GM19455 (cell line): ENCODE measurements around the gene CLRN3.

ENCODE experiments used
- ATAC-seq: cut with Tn5 transposase; IDR thresholded peaks from one replicate; pipeline ENCODE4 v1.9.1; 2021; ENCODE audit not compliant: unreplicated experiment

Gene CLRN3

DNA sequence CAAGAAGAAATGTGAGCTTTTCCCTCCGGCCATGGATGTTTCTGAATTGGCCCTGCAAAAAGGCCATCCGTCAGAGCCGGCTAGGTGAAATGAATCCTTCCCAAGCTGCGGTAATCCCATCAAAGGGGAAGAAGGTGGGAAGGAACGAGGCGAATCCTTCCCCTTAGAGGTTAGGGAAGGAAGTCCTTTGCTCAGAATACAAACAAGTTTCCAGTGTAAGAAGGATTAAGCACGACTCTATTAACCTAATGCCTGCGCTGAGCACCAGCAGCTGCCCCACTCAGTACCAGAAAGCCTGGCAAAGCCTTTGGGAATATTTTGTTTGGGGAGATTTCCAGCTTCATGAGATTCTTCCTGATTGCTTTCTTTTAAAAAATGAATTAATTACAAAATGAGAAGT is 42.8 kb downstream of the CLRN3 start:
- no peak for ATAC-seq

DNA sequence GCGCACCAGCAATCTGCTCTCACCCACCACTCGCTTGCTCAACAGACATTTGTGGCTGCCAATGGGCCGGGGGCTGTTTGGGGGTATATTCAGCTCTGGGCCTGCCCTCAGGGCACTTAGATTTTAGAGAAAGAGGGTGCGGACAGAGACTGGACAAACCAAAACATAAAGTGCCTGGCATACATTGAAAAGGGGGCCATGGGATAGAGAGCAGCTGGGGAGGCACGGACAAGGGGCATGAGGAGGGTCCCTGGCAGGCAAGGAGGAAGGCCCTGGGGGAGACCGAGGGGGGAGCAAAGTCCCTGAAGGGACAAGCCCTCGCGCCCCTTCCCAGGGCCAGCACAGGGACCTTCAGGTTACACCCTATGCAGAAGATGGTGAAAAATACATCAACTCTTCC is 43.5 kb downstream of the CLRN3 start:
- ATAC-seq: no peak

DNA sequence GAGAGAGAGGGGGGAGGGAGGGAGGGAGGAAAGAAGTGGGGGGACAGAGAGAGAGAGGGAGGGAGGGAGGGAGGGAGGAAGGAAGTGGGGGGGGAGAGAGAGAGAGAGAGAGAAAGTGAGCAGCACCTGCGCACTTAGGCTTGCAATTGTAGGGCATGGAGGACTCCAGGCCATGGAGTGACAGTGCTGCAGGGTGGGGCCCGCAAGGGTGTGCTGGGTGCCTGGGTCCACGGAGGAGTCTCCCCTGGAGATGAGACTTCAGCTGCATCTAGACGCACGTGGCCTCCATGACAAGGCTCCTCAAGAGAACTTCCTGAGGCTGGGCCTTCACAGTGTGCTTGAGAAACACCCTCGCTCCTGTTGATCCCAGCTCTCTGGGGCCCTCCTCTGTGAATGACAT is 44.5 kb downstream of the CLRN3 start:
- no peak for ATAC-seq

DNA sequence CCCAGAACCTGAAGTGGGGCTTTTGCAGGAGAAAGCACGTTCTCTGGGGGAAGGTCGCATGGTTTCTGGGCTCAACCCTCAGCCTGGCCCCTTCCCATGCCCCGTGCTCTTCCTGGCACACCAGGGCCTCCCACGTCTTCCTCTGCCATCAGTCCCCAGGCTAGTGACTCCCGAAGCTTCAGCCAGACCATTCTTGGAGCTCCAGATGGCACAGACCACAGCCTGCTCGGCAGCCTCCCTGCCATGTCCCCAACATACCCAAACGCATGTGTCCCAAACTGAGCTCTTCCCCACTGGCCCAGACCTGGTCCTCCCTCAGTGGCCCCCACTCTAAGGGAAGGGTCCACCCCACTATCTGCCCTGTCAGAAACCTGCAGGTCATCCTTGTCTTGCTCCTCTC is 47.0 kb downstream of the CLRN3 start:
- no peak for ATAC-seq

DNA sequence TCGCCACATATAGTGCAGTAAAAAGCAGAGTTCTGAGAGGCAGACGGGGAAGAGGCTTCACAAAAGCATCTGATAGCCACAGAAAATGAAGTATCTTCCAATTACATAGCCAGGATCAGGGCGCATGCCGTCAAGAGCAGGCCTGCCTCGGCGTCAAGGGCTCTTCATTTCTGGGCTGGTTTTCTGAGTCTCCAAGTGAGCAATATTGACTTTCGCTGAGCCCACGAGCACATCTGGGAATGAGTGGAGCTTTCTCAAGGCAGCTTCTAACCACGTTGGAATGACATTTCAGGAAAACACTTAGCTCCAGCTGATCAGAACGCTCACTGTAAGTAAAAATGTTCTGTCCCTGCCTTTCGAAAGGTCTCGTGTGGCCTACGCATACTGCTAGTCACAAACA is 51.9 kb downstream of the CLRN3 start:
- no peak for ATAC-seq

DNA sequence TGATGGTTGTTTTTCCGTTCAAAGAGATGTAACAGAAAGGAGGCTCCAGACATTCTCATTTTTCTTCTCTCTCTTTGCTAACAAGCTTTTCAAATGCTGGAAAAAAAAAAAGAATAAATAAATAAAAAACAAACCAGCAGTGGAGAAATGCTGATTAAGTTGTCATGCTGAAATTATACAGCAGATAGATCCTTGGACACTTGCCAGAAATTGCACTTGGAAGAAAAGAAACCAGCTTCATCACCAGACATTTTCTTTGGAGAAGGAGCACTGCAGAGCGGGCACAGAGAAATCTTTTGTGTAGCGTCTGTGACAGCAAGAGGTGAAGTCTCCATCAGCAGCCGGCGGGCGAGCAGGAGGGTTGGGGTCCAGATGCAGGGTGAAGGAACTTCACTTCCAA is 55.8 kb downstream of the CLRN3 start:
- ATAC-seq: no peak

DNA sequence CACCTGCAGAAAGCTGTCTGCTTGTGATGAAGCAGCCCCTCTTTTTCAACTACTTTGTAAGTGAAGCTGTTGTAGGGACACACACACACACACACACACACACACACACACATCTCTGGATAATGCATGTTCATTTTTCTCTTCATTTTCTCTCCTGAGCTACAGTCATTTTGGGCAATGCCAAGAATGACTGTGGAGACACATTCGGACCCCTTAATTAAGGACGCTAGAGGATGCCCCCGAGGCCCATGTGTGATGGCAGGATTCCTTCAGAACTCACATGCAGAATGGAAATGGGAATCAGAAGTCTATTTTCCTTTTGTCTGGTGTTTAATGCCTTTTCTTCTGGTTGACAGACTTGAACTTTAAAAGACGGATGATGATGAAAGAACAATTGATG is 56.6 kb downstream of the CLRN3 start:
- ATAC-seq: no peak

DNA sequence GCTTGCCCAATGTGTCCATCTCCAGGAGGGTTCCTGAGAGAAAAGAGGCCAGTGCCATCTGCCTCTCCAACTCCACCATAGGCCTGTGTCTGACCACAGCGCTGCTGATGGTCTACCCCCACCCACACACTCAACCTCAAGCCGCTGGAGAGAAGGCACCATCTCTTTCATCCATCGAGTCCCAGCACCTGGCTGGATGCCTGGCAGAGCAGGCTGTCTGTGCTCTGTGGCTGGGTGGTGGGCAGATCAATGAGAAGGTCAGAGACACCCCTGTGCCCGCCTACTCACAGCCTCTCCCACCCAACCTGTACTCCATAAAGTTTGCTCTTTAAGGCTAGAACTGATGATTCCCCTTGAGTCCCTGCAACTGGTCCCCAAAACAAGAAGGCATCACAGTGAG is 58.0 kb downstream of the CLRN3 start:
- no peak for ATAC-seq

DNA sequence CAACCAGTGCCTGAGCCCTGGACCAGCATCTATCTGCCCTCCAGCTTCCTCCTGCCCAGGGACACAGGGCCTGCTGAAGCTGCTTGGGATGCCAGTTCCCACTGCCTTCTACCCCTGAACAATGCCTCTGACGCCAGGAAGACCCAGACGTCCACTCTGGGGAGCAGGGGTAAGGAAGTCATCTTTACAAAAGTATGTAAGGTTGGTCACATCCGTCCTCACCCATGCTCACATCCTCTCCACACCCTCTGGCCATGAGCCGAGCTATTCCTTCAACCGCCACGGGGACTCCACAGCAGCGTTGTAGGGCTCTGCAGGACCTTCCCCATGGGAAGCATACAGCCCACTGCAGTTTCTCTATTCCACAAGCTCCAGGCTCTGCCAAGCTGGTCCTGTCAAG is 58.5 kb downstream of the CLRN3 start:
- no peak for ATAC-seq

DNA sequence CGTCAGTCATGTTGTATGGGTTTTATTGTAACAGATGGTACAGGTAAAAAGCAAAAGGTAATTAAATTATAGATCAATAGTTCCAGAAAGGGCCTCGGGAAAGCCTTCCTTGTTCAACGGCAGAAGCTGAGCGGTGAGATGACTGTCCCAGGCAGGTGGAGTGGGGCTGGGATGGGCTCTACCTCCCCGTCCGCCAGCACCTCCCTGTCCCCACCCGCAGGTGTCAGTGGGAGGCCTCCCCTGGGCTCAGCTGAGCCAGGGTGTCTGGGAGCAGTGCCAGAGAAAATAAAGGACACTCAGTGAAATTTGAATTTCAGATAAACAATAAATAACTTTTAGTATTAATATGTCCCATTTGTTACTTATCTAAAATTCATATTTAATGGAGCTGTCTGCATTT is 58.9 kb downstream of the CLRN3 start:
- no peak for ATAC-seq

DNA sequence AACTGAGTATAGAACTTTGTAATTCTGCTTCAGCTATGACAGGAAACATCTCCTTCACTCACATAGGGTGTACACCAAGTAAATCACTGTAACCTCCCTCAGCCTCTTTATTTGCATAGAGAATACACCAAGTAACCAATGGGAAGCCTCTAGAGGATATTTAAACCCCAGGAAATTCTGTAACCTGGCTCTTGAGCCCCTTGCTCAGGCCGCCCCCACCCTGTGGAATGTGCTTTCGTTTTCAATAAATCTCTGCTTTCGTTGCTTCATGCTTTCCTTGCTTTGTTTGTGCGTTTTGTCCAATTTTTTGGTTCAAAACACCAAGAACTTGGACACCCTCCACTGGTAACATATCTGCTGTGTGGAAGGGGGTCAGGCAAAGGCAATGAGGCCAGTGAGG is 60.2 kb downstream of the CLRN3 start:
- ATAC-seq: no peak

DNA sequence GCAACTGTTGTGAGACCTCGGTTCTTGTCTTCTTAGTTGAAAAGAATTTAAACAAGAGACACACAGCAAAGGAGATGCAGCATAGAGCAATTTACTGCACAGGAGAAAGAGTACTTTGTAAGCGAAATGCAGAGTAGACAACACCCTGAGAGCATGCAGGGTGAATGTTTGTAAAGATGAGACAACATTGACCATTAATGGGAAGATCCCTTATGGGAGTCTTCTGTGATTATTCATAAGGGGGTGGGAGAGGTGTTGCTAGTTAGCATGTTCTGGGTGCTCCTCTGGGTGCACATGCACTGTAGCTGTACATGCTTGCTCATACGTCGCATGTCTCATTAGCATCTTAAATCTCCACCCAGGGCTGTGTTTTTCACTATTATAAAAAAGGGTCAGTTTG is 62.3 kb downstream of the CLRN3 start:
- no peak for ATAC-seq
